ENCODE measurements around the gene HAO1.
"Not testable (repeated sequence)": the region's sequence is repeated elsewhere in the genome, so short reads cannot be mapped to it uniquely, and the experiment has no call there.

The HAO1 gene

GRCh38 chr20:7940341-7940740 lies at the start of gene HAO1:
Gene HAO1, minus strand, starts transcription at chr20:7940458. Its CDS starts 36 bp downstream, at chr20:7940422.
- no peak for DNase-seq

- no peak for DNase-seq
These were observed 49.1 kb upstream of the HAO1 start for GRCh38 chr20:7989379-7989778.

GRCh38 chr20:7985916-7986315 lies 45.7 kb upstream of the HAO1 start:
- DNase-seq, result no peak

- DNase-seq, result no peak
These were observed 43.9 kb upstream of the HAO1 start for GRCh38 chr20:7984192-7984591.

- DNase-seq, result no peak
These were observed 41.1 kb upstream of the HAO1 start for GRCh38 chr20:7981374-7981773.

GRCh38 chr20:7980332-7981046 lies 40.2 kb upstream of the HAO1 start:
- DNase-seq, result no peak

- no peak for DNase-seq
These were observed 37.5 kb upstream of the HAO1 start for GRCh38 chr20:7977709-7978108.

- DNase-seq, result no peak
These were observed 35.7 kb upstream of the HAO1 start for GRCh38 chr20:7975851-7976414.

GRCh38 chr20:7974785-7975435 lies 34.7 kb upstream of the HAO1 start:
- DNase-seq, result no peak

- no peak for DNase-seq
These were observed 31.4 kb upstream of the HAO1 start for GRCh38 chr20:7971536-7972280.

GRCh38 chr20:7967199-7967844 lies 27.1 kb upstream of the HAO1 start:
- DNase-seq, result no peak

GRCh38 chr20:7966176-7966575 lies 25.9 kb upstream of the HAO1 start:
- DNase-seq, result peak; percentile 26

GRCh38 chr20:7959484-7959883 lies 19.2 kb upstream of the HAO1 start:
- peak; percentile 21 for DNase-seq

- DNase-seq, result not testable (repeated sequence)
These were observed 16.3 kb upstream of the HAO1 start for GRCh38 chr20:7956561-7956960.

- DNase-seq, result no peak
These were observed 10.1 kb upstream of the HAO1 start for GRCh38 chr20:7950387-7950786.

GRCh38 chr20:7943891-7944290 lies 3.6 kb upstream of the HAO1 start:
- no peak for DNase-seq

GRCh38 chr20:7939663-7940062 lies 595 bp downstream of the HAO1 start:
- no peak for DNase-seq

- DNase-seq, result no peak
These were observed 2.2 kb downstream of the HAO1 start for GRCh38 chr20:7938058-7938457.

GRCh38 chr20:7937328-7937727 lies 2.9 kb downstream of the HAO1 start:
- no peak for DNase-seq

GRCh38 chr20:7935027-7935551 lies 5.2 kb downstream of the HAO1 start:
- no peak for DNase-seq

GRCh38 chr20:7933346-7933745 lies 6.9 kb downstream of the HAO1 start:
- no peak for DNase-seq

- DNase-seq, result no peak
These were observed 9.9 kb downstream of the HAO1 start for GRCh38 chr20:7930343-7930742.

- DNase-seq, result no peak
These were observed 13.5 kb downstream of the HAO1 start for GRCh38 chr20:7926767-7927166.
